ENCODE measurements around the gene PRDM15.
"Not testable (repeated sequence)": the region's sequence is repeated elsewhere in the genome, so short reads cannot be mapped to it uniquely, and the experiment has no call there.

Gene PRDM15

DNA sequence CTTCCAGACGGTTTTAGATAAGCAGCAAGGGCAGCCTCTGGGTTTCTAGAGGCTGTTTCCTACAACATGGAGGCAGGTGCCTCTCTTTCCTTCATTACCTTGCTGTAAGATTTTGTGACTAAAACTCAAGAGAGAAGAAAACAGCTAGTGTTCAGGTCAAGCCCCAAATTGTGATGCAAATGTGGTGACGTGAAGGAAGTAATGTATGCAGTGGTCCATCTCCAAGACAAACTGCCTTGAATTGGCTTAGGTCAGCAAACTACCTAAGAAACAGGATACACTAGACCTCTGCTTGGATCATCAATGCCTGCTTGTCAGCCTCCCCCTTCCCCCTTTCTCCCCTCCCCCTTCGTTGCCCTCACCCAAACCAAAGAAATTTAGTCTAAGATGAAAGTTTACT is 83.4 kb downstream of the PRDM15 start:
- no peak for DNase-seq
- H3K27me3 ChIP-seq = peaks cover 0 to 3% of the 10 kb centered on the region in 2 donors
- intact Hi-C loops (cut with DNase I; ENCODE audit: low total_unique reads) = no loop called here
- peaks cover 0 to 17% (median 8%) of the 10 kb centered on the region in 3 donors for H3K9me3 ChIP-seq
- H3K36me3 ChIP-seq = peaks cover 3 to 15% (median 8%) of the 10 kb centered on the region in 3 donors
- no peaks in the 10 kb centered on the region for H3K4me1 ChIP-seq
- TF ChIP-seq, protein P1, sequence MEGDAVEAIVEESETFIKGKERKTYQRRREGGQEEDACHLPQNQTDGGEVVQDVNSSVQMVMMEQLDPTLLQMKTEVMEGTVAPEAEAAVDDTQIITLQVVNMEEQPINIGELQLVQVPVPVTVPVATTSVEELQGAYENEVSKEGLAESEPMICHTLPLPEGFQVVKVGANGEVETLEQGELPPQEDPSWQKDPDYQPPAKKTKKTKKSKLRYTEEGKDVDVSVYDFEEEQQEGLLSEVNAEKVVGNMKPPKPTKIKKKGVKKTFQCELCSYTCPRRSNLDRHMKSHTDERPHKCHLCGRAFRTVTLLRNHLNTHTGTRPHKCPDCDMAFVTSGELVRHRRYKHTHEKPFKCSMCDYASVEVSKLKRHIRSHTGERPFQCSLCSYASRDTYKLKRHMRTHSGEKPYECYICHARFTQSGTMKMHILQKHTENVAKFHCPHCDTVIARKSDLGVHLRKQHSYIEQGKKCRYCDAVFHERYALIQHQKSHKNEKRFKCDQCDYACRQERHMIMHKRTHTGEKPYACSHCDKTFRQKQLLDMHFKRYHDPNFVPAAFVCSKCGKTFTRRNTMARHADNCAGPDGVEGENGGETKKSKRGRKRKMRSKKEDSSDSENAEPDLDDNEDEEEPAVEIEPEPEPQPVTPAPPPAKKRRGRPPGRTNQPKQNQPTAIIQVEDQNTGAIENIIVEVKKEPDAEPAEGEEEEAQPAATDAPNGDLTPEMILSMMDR (IDR thresholded peaks at IDR 0.05) = no peak
- H3K27ac ChIP-seq = no peak overlapping the region
- no peak overlapping the region for H3K4me3 ChIP-seq

DNA sequence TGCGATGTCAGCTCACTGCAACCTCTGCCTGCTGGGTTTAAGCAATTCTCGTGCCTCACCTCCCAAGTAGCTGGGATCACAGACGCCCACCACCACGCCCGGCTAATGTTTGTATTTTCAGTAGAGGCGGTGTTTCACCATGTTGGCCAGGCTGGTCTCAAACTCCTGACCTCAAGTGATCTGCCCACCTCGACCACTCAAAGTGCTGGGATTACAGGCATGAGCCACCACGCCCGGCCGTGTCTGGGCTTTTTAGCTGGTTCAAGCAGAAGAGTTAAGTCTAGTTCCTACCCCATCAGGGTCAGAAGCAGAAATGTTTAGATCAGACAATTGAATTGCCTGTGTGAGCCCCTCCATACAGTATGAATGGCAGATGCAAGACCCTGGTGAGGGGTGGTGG is 84.5 kb downstream of the PRDM15 start:
- Histone ChIP-seq H3K4me3 (no peak overlapping the region), H3K27me3 (peaks cover 0 to 3% of the 10 kb centered on the region in 2 donors)
- intact Hi-C loops (cut with DNase I; ENCODE audit: low total_unique reads) = no loop called here

DNA sequence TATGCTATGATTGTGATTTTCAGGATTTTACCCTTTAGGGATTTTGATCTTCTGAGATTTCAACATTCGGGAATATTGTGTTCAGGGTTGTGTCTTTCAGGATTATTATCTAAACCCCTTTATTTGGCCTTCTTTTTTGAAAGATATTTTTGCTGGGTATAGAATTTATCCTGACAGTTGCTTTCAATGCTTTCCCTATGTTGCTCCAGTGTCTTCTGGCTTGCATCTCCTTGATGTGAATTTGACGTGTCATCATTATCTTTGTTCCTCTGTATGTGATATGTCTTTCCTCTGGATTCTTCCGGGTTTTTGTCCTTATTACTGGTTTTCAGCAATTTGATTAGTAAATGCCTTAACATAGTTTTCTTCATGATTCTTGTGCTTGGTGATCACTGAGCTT is 86.4 kb downstream of the PRDM15 start:
- Histone ChIP-seq H3K27ac (no peak overlapping the region), H3K36me3 (no peaks in the 10 kb centered on the region), H3K4me3 (no peak overlapping the region), H3K4me1 (no peaks in the 10 kb centered on the region), H3K27me3 (peaks cover 0 to 3% of the 10 kb centered on the region in 2 donors), H3K9me3 (peaks cover 0 to 17% (median 8%) of the 10 kb centered on the region in 3 donors)
- intact Hi-C loops (cut with DNase I; ENCODE audit: low total_unique reads) = no loop called here
- DNase-seq = no peak
- TF ChIP-seq, protein P1 (IDR thresholded peaks at IDR 0.05) = no peak

More for the DNA sequence above, 84.5 kb downstream of the PRDM15 start:
- H3K27ac ChIP-seq = no peak overlapping the region
- no peaks in the 10 kb centered on the region for H3K4me1 ChIP-seq
- TF ChIP-seq, protein P1 (IDR thresholded peaks at IDR 0.05) = no peak
- H3K36me3 ChIP-seq = peaks cover 0 to 8% (median 0%) of the 10 kb centered on the region in 3 donors
- H3K9me3 ChIP-seq = peaks cover 0 to 17% (median 8%) of the 10 kb centered on the region in 3 donors
- no peak for DNase-seq

DNA sequence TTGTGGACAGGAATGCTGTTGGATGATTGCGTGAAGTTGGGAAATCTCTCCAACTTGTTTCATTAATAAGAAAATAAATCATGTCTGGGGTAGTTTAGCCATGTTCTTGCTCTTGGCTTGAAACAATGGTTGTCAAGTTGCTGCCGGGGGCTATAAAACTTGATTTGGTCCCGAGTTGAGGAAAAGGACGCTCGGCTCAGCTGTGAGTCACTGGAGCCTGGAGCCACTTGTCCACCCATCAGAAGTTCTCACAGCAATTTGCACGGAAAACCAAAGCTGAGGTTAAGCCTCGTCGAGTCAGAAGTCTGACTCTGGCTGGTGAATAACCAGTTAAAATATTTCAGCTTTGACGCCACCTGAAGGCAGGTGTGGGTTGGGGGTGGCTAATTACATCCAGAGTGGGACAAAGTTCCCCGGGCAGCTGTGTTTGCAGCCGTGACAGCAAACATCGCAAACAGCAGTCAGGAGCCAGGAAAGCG is 92.6 kb downstream of the PRDM15 start:
- TF ChIP-seq, protein P1 (IDR thresholded peaks at IDR 0.05) = no peak
- intact Hi-C loops (cut with DNase I; ENCODE audit: low total_unique reads) = no loop called here
- Histone ChIP-seq H3K27me3 (peaks cover 0 to 30% of the 10 kb centered on the region in 2 donors), H3K9me3 (no peaks in the 10 kb centered on the region), H3K4me1 (no peaks in the 10 kb centered on the region), H3K36me3 (no peaks in the 10 kb centered on the region), H3K4me3 (no peak overlapping the region), H3K27ac (no peak overlapping the region)
- no peak for DNase-seq

DNA sequence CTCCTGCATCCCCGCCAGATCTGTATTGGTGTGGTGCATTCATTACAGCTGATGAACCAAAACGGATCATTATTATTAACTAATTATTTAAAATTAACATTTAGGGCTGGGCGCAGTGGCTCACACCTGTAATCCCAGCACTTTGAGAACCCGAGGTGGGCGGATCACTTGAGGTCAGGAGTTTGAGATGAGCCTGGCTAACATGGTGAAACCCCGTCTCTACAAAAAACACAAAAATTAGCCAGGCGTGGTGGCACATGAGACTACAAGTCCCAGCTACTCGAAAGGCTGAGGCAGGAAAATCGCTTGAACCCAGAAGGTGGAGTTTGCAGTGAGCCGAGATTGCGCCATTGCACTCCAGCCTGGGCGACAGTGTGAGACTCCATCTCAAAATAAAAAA is 93.9 kb downstream of the PRDM15 start:
- H3K9me3 ChIP-seq; DNase-seq; H3K4me3 ChIP-seq; H3K27ac ChIP-seq; H3K36me3 ChIP-seq; H3K4me1 ChIP-seq; intact Hi-C loops (cut with DNase I; ENCODE audit: low total_unique reads): not testable (repeated sequence)
- peaks cover 0 to 35% of the 10 kb centered on the region in 2 donors for H3K27me3 ChIP-seq

DNA sequence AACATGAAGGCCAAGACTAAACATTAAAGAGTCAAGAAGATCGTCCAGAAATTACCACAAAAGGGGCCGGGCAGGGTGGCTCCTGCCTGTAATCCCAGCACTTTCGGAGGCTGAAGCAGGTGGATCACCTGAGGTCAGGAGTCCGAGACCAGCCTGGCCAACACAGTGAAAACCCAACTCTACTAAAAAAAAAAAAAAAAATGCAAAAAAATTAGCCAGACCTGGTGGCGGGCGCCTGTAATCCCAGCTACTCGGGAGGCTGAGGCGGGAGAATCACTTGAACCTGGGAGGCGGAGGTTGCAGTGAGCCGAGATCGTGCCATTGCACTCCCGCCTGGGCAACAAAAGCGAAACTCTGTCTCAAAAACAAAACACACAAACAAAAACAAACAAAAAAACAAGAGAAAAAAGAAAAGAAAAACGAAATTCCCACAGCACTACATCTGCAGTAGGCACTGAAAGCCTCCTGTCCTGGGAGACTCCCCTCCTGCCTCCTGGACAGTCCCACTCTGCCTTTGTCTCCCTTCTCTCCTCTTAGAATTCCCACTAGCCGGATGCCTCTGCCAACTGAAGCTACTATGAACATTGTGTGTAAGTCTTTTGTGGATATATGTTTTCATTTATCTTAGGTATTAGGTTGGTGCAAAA is 94.6 kb downstream of the PRDM15 start:
- Histone ChIP-seq H3K36me3 (no peaks in the 10 kb centered on the region), H3K4me3 (no peak overlapping the region), H3K27me3 (peaks cover 0 to 35% of the 10 kb centered on the region in 2 donors), H3K27ac (no peak overlapping the region), H3K9me3 (no peaks in the 10 kb centered on the region), H3K4me1 (no peaks in the 10 kb centered on the region)
- no peak for DNase-seq
- TF ChIP-seq, protein P1 (IDR thresholded peaks at IDR 0.05) = no peak
- intact Hi-C loops (cut with DNase I; ENCODE audit: low total_unique reads) = no loop called here

Measured in tibial artery (tissue), 4 donors.